ENCODE results near the gene OSTM1.
"Not testable (repeated sequence)": the region's sequence is repeated elsewhere in the genome, so short reads cannot be mapped to it uniquely, and the experiment has no call there.

Gene OSTM1

DNA sequence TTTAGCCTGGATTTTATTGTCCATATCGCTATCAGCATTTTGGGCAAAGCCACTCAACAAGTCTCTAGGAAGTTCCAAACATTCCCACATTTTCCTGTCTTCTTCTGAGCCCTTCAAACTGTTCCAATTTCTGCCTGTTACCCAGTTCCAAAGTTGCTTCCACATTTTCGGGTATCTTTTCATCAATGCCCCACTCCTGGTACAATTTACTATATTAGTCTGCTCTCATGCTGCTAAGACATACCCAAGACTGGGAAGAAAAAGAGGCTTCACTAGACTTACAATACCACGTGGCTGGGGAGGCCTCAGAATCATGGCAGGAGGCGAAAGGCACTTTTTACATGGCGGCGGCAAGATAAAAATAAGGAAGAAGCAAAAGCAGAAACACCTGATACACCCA, 58.3 kb downstream of the OSTM1 start:
- DNase-seq (ENCODE audit: low read depth): not testable (repeated sequence)

DNA sequence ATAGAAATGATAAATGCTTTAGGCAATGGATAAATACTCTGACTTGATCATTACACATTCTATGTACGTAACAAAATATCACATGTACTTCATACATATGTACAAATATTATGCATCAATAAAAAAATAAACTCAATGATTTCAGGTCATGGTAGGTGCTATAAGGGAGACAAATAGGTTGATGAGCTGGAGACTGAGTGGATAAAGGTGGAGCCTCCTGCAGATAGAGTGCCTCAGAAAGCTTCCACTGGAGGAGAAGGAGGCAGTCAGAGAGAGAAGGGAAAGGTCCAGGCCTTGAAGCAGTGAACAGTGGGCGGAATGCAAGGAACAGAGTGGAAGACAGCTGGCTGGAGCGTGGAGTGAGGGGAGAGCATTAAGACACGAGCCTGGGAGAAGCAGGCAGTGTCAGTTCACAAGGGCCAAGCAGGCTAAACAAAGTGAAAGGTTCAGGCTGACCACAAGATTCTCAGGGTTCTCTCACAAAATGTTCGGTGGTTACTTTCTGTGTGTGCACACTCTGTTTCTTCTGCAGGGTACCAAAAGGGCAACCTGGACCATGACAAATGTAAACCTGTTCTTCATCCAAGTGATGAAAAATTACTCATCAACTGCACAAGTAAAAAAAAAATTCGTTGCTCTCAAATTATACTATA, 60.6 kb downstream of the OSTM1 start:
- DNase-seq (ENCODE audit: low read depth): no peak

DNA sequence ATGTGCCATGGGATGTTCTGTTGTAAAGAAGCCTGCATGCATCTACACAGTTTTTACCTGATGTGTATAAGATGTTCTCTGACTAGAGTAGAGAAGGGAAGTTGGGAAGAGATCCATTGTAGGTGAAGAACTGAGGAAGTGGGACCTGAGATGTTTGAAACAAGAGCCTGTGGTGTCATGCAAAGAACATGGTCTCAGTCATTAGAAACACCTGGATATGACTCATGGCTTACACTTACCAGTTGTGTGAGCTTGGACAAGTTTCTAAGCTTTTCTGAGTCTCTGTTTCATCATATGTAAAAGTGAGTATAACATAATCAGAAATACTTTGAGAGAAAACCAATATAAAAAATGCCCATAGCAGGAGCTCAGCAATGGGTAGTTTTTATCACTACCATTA, 64.6 kb downstream of the OSTM1 start:
- DNase-seq (ENCODE audit: low read depth): no peak

DNA sequence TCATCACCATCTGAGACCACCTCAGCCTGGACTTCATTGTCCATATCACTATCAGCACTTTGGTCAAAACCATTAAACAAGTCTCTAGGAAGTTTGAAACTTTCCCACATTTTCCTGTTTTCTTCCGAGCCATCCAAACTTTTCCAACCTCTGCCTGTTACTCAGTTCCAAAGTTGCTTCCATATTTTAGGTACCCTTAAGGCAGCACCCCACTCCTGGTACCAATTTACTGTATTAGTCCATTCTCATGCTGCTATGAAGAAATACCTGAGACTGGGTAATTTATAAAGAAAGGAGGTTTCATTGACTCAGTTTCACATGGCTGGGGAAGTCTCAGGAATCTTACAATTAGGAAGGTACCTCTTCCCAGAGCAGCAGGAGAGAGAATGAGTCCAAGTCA, 65.3 kb downstream of the OSTM1 start:
- not testable (repeated sequence) for DNase-seq (ENCODE audit: low read depth)

DNA sequence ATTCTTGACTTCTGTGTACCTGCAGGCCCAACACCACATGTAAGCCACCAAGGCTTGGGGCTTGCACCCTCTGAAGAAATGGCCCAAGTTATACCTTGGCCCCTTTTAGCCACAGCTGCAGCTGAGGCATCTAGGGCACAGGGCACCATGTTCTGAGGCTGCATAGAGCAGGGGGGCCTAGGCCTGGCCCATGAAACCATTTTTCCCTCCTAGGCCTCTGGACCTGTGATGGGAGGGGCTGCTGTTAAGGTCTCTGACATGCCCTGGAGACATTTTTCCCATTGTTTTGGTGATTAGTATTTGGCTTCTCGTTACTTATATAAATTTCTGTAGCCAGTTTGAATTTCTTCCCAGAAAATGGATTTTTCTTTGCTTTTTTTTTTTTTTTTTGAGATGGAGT, 66.2 kb downstream of the OSTM1 start:
- no peak for DNase-seq (ENCODE audit: low read depth)

DNA sequence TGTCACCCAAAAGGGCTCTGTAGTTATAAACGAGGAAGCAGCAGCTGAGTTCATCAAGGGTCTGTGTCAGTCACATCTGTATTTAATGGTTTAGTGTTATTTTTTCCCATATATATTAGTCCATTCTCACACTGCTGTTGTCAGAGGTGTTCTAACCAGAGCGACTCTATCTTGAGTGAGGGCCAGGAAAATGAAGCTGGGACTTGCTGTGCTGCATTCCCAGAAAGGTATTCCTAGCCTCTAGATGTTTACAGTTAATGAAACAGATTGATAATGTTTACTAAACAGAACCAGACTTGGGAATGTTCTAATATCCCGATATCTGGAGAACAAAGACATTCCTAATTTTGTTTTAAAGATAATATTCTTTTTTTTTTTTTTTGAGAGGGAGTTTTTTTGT, 68.6 kb downstream of the OSTM1 start:
- no peak for DNase-seq (ENCODE audit: low read depth)

DNA sequence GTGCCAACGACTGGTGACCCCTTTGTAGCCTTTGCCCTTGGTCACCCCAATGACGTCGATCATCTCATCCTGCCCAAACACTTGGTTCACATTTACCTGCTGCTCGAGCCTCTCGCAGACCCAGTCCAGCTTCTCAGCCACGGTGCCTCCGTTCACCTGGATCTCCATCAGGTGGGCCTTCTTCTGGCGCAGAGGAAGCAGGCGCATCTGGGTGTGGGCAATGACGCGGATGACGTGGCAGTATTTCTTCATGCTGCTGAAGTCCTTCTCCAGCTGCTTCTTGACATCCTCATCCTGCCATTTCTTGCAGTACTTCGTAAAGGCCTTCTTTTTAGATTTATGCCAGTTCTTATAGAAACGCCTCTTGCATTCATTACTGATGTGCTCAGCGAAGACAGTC, 69.7 kb downstream of the OSTM1 start:
- no peak for DNase-seq (ENCODE audit: low read depth)

DNA sequence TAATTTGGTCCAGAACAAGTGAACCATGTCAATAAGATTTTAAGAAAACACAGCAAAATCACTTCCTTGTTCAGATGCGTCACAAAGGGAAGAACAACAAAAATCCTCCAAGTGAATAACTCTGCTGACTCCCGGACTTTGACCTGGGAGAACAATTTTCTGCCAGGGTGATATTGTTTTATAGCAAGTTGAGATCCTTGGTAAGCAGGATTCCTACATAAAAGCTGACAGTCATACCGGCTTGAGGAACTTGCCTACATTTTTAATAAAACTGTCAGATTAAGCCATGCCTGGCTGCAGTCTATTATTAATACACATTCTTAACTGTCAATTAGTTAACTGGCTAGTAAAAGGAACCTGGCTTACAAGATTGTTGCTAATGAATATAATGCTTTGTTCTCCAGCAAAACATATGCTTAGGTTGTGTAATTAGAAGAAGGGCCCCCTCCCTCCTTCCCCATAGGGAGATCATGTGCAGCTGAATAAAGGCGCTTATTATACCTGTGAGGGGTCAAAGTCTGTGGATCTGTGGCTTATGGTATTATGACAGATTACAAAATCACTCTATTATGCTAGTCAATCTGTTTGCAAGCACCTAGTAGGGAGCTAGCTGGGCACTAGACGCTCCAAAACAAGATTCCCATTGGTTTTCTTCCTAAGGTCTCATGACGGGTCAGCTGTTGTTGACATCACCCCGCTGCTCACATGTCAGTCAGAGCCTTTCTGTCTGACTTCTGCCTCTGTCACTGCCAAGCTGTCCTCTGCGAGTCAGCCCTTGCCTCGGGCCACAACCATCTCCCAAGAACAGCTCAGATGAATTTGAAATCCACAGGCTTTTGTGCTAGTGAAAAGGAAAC, 71.9 kb downstream of the OSTM1 start:
- no peak for DNase-seq (ENCODE audit: low read depth)

DNA sequence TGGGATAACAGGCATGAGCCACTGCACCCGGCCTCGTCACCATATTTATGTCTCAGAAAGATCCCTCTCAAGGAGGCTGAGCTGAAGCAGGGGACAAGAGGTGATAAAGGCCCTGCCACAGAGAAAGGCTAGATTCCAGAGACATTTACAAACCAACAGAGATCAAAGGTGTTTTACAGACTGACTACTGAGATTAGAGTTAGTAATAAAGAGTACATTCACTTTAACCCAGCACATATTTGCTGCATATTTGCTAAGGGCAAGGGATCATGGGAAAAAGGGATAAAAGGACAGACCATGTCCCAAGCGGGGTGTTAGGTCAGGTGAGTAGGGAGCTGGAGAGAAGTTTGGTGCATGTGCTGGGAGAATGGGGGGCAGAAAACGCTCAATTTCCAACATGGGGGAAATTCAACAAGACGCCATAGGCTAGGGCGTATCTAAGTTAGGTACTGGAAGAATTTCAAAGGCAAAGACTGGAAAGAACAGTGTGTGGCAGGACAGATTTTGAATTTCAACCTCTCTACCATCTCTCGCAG, 72.8 kb downstream of the OSTM1 start:
- DNase-seq (ENCODE audit: low read depth): no peak

DNA sequence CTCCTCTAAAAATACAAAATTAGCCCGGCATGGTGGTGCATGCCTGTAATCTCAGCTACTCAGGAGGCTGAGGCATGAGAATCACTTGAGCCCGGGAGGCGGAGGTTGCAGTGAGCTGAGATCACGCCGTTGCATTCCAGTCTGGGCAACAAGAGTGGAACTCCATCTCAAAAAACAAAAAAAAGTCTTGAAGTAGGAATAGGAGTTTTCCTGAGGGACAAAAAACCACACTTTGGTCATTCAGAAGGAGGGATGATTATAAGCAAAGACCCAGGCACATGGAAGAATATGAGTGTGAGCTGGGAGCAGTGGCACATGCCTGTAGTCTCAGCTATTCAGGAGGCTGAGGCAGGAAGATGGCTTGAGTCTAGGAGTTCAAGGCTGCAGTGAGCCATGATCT, 74.3 kb downstream of the OSTM1 start:
- not testable (repeated sequence) for DNase-seq (ENCODE audit: low read depth)

DNA sequence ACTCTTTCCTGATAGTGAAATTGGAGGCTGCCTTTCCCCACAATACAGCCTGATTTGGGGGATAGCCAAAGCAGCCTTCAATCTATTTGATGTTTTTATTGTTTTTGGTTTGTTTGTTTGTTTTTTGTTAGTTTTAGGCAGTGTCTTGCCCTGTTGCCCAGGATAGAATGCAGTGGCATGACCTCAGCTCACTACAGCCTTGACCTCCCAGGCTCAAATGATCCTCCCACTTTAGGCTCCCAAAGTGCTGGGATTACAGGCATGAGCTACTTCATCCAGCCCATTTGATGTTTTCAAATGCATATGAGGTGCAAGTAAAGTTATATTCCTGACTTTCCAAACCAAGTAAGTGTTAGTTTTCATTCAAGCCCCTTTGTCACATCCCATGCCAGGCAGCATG, 75.2 kb downstream of the OSTM1 start:
- DNase-seq (ENCODE audit: low read depth): no peak

DNA sequence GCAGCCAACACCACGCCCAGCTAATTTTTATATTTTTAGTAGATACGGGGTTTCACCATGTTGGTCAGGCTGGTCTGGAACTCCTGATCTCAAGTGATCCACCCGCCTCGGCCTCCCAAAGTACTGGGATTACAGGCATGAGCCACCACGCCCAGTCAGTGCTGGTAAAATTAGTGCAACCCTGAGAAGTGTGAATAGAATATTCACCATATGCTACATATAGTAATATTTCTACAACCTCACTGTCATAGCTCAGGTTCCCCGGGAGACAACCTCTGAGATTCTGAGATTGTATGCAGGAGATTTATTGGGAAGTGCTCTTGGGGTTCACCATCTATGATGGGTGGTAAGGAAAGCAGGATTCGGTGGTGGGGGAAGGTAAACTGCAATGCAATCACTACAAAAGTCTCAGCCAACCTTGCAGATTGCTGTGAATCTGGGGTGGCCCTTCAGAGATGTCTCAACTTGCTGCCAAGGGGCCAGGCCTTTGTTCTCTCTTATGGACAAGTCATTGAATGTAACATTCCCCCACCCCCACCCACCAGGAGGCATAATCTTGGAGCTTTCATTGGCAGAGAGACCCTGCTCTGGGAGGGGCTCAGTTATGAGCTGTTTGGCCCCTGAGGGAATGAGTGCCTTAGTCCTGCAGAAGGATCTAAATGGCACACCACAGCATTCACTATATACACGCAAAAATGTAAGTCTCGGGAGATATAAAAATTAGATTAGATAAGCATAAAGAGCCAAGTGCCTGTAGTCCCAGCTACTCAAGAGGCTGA, 82.6 kb downstream of the OSTM1 start:
- DNase-seq (ENCODE audit: low read depth): no peak
